Measurements from ENCODE around the gene GNG7.
A peak's percentile ranks its signal among the peaks of the same experiment; 100 is the strongest.

Gene GNG7

DNA sequence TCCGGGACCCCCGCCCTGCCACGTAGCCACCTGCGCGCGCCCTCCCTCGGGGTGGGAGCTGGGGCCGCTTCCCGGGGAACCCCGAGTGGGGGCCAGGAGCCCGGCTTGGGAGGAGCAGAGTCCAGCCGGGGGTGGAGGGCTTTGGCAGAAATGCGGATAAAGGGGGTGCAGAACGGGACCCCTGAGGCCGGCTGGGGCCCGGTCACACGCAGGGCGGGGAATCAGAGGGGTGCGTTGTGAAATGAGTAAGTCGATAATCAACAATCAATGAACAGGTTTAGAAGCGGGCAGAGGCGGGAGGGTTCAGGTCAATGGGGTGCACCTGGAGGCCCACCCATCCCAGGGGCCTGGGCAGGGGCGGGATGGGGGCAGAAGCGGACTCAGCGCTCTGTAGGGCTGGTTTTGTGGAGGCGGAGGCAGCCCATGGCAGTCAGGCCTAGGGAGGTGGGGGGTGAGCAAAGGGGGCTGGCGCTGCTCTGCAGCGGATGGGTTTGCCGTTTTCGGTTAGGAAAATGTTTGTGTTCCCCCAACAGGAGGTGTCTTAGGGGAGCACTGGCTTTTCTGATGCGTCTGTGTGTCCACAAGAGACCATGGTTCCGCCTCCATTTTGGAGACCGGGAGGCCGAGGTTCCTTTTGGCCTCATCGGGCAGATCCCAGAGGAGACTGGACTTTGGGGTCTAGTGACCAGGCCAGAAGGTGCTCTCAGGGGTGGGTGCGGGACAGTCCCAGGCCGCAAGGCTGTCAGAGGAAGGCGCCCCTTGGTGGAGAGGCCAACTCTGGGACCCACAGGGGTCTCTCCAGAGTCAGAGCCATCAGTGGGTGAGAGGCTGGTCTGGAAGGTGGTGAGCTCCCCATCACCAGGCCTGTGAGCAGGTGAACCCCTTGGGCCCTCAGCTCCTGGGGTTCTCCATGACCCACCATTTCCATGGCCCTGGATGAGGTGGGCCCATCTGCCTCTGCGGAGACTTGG, 19.4 kb upstream of the GNG7 start:
- Histone ChIP-seq H3K9me3 (ENCODE audit: control insufficient read depth, low read length) (no peaks in the 10 kb centered on the region), H3K9ac (no peak overlapping the region), H3K4me1 (peaks cover 16% of the 10 kb centered on the region), H3K4me3 (ENCODE audit: low read depth, low read length) (peak overlapping the region; percentile 49), H3K27ac (no peak overlapping the region), H3K4me2 (ENCODE audit: low read length) (peak overlapping the region; percentile 67), H3K36me3 (ENCODE audit: control insufficient read depth, insufficient read depth, low read length) (no peaks in the 10 kb centered on the region), H3K79me2 (no peaks in the 10 kb centered on the region), H2AFZ (peak overlapping the region; percentile 84), H3K27me3 (ENCODE audit: control insufficient read depth, insufficient read depth, low read length) (no peaks in the 10 kb centered on the region)
- TF ChIP-seq, protein P1, sequence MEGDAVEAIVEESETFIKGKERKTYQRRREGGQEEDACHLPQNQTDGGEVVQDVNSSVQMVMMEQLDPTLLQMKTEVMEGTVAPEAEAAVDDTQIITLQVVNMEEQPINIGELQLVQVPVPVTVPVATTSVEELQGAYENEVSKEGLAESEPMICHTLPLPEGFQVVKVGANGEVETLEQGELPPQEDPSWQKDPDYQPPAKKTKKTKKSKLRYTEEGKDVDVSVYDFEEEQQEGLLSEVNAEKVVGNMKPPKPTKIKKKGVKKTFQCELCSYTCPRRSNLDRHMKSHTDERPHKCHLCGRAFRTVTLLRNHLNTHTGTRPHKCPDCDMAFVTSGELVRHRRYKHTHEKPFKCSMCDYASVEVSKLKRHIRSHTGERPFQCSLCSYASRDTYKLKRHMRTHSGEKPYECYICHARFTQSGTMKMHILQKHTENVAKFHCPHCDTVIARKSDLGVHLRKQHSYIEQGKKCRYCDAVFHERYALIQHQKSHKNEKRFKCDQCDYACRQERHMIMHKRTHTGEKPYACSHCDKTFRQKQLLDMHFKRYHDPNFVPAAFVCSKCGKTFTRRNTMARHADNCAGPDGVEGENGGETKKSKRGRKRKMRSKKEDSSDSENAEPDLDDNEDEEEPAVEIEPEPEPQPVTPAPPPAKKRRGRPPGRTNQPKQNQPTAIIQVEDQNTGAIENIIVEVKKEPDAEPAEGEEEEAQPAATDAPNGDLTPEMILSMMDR (IDR thresholded peaks at IDR 0.05): no peak

DNA sequence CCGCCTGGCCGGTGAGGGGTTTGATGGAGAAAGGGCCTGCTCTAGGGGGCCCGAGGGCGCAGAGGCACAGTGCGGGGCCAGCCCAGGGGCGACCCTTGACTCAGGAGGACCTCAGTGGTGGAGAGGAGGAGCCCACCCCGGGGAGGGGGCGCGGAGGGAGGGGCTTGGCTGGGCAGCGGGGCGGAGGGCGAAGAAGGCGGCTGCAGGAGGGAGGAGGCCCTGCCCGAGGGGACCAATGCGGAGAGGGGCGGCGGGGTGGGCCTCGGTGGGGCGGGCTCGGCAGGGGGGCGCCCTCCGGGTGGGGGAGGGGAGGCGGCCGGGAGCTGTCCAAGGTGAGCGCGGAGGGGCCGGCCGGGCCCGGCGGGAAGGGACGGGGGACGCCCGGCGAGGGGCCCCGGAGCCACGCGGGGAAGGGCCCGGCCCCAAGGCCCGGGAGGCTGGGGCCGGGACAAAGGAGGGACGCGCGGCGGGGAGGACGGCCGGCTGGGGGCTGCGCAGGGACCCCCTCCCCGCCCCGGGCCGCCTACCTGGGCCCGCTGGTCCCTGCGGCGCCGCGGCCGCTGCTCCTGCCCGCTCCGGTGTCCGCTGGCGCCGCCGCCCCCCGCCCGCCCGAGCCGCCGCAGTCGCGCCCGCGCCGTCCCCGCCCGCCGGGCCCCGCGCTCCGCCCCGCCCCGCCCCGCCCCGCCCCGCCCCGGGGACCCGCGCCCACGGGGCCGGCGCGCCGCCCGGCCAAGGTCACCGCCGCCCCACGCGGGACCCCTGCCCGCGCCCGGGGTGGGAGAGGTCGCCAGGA, 18.5 kb upstream of the GNG7 start, which contains the start of gene DIRAS1:
TSS of gene DIRAS1 (minus strand) at position 596 of the 793 bp plus-strand sequence. CDS start 3,566 bp downstream, outside the sequence.
- Histone ChIP-seq H3K36me3 (ENCODE audit: control insufficient read depth, insufficient read depth, low read length) (no peaks in the 10 kb centered on the region), H3K4me2 (ENCODE audit: low read length) (peak within 1 kb of the TSS; percentile 91), H3K4me3 (ENCODE audit: low read depth, low read length) (peak within 1 kb of the TSS; percentile 70), H2AFZ (peak within 1 kb of the TSS; percentile 84), H3K27me3 (ENCODE audit: control insufficient read depth, insufficient read depth, low read length) (no peaks in the 10 kb centered on the region), H3K27ac (peak within 1 kb of the TSS; percentile 6), H3K9ac (peak within 1 kb of the TSS; percentile 53), H3K9me3 (ENCODE audit: control insufficient read depth, low read length) (no peaks in the 10 kb centered on the region), H3K4me1 (peaks cover 16% of the 10 kb centered on the region), H3K79me2 (no peaks in the 10 kb centered on the region)
- TF ChIP-seq, protein P1 (IDR thresholded peaks at IDR 0.05): no peak

DNA sequence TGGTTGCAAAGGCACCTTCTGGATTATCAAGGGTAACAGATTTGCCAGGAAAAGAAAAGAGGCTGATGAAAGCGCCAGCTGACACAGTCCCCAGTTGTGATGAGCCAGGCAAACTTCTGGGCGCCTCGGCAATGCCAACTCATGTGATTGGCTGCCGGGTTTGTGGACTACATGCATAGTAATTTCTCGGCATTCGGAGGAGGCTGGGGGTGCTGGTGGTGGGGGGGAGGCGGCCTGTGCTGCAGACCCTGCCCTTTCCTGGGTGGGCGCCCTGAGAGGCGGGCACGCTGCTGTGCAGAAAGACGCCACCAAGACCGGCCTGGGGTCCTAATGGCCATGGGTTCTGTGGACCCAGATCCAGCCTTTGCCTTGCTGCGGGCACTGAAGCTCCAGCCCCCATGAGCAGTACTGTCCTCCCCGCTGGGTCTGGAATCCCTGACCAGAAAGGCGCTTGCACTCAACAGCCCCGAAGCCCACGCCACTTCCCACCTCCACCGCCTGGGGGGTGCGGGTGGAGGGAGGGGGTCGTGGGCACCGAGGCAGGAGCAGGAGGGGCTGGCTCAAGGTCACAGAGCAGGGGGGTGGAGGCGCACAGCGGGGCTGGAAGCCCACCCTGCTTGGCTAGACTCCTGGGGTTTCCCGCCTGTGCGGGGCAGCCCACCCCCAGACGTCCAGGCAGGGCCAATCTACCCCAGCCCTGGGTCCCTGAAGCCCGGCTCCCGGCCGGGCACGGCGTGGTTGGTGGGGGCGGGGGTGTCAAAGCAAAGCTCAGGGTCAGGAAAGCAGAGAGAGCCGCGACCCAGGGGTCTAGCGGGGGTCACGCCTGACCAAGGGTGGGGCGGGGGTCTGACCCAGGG, 17.7 kb upstream of the GNG7 start:
- TF ChIP-seq, protein P1 (IDR thresholded peaks at IDR 0.05): no peak
- Histone ChIP-seq H3K36me3 (ENCODE audit: control insufficient read depth, insufficient read depth, low read length) (no peaks in the 10 kb centered on the region), H3K9ac (peak overlapping the region; percentile 53), H2AFZ (peak overlapping the region; percentile 54), H3K4me1 (peaks cover 16% of the 10 kb centered on the region), H3K4me2 (ENCODE audit: low read length) (peak overlapping the region; percentile 91), H3K27me3 (ENCODE audit: control insufficient read depth, insufficient read depth, low read length) (no peaks in the 10 kb centered on the region), H3K4me3 (ENCODE audit: low read depth, low read length) (peak overlapping the region; percentile 70), H3K9me3 (ENCODE audit: control insufficient read depth, low read length) (no peaks in the 10 kb centered on the region), H3K79me2 (no peaks in the 10 kb centered on the region), H3K27ac (peak overlapping the region; percentile 6)

DNA sequence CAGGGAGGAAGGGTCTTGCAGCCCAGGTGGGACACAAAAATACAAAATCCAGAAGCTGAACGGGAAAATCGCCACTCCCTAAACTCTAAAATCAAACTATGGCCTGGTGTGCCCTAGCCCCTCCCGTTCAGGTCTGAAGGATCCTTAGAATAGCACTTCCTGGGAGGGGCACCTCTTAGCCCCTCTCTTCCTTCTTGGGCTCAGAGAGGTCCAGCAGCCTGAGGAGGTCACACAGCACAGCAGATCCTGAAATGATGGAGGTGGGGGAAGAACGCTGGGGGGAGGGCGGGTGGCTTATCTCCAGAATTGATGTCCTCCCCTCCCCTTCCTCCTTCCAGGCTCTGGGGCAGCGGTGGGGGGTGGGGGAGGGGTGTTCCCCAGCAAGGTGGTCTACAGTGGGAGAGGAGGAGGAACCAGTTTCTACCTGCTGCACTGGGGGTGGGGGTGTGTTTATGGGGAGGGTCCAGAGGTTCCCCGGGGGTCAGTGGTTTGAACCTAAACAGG, 16.8 kb upstream of the GNG7 start:
- Histone ChIP-seq H3K36me3 (ENCODE audit: control insufficient read depth, insufficient read depth, low read length) (no peaks in the 10 kb centered on the region), H3K9ac (no peak overlapping the region), H3K27ac (peak overlapping the region; percentile 6), H2AFZ (peak overlapping the region; percentile 54), H3K4me2 (ENCODE audit: low read length) (peak overlapping the region; percentile 91), H3K27me3 (ENCODE audit: control insufficient read depth, insufficient read depth, low read length) (no peaks in the 10 kb centered on the region), H3K4me1 (peaks cover 16% of the 10 kb centered on the region), H3K79me2 (no peaks in the 10 kb centered on the region), H3K9me3 (ENCODE audit: control insufficient read depth, low read length) (no peaks in the 10 kb centered on the region), H3K4me3 (ENCODE audit: low read depth, low read length) (peak overlapping the region; percentile 70)
- TF ChIP-seq, protein P1 (IDR thresholded peaks at IDR 0.05): no peak

Measured in parathyroid adenoma (tissue), 2 donors.